GM04503 (cell line): Measurements from ENCODE around the gene SLC36A3.
A peak's percentile ranks its signal among the peaks of the same experiment; 100 is the strongest.

Source experiments
- DNase-seq: peaks from one replicate; pipeline ENCODE4 v3.0.0-alpha.2; 2012; ENCODE audit warnings: low read depth

SLC36A3 gene

DNA sequence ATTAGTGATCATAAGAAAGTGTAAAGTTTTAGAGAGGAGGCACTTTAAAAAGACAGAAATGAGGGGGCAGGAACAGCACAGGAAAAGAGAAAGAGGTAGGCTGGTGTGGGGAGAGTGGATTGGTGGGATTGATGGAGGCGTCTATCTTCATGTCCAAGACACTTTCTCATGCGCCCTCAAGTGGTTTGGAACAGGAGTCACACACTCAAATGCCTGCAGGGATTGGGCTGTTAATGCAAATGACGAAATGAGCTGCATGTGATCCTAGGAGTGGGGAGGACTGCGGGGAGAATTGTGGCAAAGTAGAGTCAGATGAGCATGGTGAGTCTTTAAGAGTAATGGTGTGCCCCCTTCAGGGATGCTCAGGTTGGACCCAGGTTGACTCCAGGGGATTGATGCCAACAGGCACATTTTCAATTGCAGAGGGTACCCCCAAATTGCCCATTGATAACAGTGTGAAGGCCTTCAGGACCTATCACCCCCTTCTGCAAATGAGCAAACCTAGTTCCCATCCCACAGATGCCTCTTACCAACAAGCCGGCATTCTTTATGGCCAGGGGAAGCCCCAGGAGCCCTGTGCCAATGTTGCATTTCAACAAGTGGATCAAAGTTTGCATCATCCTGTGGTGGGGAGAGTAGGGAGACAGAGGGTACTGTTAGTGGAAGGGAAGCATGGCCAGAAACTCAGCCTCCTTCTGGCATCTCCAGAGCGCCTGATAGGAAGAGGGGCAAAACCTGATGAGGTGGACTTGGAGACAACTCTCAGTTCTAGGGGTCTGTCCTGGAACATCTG, 5.3 kb downstream of the SLC36A3 start:
- DNase-seq: peak; percentile 45

- DNase-seq: no peak
These were observed 6.6 kb downstream of the SLC36A3 start for GRCh38 chr5:151296974-151297373.

DNA sequence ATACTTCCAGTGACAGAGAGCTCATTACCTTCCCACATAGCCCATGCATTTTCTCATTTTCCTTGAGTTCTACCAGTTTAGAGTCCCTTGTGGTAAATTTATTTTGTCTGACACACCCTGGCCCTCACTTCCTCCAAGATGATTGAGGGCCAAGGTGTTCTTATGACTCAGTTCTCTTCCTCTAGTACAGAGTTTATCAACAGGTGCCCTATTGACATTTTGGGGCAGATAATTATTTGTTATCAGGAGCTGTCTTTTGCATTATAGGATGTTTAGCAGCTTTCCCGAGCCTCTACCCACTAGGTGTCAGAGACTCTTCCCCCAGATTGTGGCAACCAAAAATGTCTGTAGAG, 7.1 kb downstream of the SLC36A3 start:
- no peak for DNase-seq

- no peak for DNase-seq
These were observed 7.6 kb downstream of the SLC36A3 start for GRCh38 chr5:151295791-151296477.

DNA sequence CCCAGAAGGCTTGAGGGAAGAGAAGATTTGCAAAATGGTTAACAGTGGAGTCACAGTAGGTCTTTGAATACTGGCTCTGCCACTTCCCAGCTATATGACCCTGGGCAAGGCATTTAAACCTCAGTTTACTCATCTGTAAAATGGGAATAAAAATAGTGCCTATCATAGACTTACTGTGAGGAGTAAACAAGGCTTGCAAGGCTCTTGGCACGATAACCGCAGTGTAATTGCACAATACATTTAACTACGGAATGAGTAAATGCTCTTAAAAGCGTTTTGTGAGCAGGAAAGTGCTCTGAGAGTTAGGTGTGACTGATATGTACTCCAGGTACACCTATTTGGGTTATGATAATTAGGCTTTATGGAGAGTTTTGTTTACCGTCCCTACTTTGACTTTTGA, 8.4 kb downstream of the SLC36A3 start:
- no peak for DNase-seq

DNA sequence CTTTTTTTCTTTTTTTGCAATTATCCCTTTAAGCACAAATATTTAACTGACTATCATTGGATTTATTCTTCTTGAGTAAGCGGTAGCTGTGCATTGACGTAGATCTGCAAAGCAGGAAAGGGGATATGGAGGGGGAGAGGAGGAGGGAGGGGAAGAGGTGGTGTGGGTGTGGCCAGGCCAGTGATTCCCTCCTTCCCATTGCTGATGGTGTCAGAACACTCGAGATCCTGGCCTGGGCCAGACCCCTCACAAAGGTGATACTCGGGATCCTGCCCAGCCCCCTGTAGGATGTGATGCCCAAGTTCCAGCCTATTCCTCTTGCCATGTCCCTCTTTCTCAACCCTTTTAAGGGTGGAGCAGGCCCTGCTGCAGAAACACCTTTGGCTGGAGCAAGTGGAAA, 9.9 kb downstream of the SLC36A3 start:
- DNase-seq: no peak

DNA sequence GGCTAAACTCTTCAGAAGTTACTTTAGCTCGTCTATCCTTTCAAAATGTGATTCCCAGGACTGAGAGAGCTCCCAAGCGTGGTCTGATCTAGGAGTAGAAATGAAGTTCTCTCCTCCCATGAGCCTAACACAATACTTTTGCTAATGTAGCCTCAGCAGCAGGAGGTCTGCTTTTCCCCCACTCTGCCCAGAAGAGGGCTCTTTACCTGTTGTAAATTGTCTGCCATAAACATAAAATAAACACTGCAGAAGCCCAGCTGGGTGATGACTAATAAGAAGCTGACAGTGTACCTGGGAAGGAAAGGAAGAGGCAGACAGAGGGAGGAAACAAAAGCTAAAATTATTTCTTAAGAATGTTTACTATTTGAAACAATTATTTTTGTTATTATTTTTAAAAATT, 15.4 kb downstream of the SLC36A3 start:
- DNase-seq: no peak

- DNase-seq: no peak
These were observed 17.3 kb downstream of the SLC36A3 start for GRCh38 chr5:151286246-151286645.

DNA sequence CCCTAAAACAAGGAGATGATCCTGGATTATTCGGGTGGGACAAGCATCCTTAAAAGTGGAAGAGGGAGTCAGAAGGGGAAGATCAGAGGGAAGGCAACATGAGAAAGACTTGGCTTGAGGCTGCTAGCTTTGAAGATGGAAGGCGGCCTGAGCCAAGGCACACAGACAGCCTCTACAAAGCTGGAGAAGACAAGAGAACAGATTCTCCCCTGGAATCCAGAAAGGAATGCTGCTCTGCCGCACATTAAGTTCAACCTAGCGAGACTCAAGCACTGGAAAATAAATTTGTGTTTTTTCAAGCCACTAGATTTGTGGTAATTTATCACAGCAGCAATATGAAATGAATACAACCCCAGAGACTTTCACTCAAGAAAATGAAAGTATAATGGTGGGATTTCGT, 17.9 kb downstream of the SLC36A3 start:
- no peak for DNase-seq

GRCh38 chr5:151284392-151284967, 19.1 kb downstream of the SLC36A3 start:
- no peak for DNase-seq

DNA sequence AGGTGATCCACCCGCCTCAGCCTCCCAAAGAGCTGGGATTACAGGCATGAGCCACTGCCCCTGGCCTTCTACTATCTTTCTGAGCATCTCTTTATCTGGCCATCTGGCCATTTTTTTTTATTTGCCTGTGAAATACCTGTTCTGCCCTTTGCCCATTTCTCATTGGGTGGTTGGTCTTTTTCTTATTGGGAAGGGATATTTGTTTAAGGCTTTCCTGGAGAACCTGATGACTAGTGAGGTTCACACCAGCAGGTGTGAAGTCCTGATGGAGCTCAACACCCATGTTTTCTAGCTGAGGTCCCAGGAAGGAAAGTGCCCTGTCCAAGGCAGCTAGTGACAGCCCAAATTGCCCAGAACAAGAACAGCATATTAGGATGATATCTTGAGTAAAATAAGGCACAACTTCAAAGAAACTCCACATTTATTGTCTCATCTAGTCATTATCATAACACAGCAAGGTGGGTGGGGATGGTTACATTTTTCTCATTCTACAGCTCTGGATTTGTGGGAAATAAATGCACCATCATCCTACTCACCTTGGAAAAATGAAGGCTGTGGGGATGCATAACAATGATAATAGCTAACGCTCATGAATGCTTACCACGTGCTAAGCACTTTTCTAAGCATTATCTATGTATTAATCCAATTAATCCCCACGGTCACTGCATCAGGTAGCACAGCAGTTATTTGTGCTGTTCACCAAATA, 20.3 kb downstream of the SLC36A3 start:
- no peak for DNase-seq

- no peak for DNase-seq
These were observed 22.4 kb downstream of the SLC36A3 start for GRCh38 chr5:151281001-151281639.

DNA sequence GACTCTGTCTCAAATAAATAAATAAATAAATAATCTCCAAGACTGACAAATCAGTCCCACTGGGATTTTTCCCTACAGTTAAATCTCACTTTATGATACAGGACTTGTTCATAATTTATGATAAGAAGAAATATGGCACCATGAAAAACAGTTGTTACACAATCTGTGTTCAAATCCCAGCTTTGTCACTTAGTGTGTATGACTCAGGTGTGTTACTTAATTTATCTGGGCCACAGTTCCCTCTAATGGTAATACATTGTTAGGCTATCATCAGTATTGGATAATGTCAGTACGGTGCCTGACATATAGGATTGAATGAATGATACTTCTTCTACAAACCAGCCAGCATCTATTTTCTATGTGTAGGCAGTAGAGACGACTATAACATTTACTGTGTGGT, 23.1 kb downstream of the SLC36A3 start:
- DNase-seq: no peak

DNA sequence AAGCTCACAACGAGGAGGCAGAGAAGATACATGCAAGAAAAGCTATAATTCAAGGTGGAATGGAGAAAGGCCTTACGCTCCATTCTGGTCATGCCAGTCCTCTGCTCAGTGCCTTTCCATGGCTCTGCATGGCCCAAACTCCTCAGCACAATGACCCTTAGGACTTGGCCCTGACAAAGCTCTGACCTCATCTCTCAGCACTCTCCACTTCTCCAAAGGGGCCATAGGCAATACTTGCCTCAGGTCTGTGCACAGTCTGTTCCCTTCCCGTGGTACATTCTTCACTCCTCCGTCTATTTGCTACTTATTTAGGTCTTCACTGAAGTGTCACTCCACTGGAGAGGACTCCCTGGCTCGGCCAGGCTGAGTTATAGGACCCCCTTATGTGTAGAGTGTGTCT, 24.7 kb downstream of the SLC36A3 start:
- DNase-seq: no peak

- DNase-seq: no peak
These were observed 27.8 kb downstream of the SLC36A3 start for GRCh38 chr5:151275803-151276202.

DNA sequence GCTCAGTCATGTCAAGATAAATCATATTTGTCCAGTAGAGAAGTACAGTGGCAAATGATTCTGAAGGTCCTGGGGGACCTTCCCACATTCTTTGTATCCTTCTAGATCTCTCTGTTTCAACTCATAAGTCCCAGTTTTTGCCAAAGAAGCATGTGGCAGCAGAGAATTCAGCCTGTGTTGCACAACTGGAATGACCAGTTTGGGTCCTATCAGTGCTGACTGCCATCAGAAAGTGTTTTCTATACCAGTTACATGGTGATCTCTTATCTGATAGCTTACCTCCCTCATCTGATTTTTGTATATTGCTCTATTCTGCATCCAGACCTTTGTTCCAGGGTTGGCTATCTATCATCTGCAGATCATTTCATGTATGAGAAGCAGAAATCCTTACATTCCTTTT, 28.9 kb downstream of the SLC36A3 start:
- DNase-seq: no peak

DNA sequence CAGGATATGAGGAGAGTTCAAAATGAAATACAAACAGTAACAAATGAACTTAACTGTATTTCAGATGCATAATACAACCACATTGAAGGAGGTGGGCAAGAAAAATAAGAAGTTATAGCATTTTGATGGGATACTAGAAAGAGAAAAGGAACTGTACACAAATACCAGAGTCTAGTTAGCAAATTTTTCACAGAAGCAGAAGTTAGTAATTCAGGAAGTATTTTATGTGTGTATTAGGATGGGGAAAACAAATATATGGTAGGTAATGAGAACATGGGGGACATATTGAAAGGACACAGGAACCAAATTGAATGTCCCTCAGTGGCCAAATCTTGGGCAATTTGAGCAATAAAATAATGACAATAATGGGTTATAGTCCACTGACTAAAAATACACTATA, 32.2 kb downstream of the SLC36A3 start:
- no peak for DNase-seq

DNA sequence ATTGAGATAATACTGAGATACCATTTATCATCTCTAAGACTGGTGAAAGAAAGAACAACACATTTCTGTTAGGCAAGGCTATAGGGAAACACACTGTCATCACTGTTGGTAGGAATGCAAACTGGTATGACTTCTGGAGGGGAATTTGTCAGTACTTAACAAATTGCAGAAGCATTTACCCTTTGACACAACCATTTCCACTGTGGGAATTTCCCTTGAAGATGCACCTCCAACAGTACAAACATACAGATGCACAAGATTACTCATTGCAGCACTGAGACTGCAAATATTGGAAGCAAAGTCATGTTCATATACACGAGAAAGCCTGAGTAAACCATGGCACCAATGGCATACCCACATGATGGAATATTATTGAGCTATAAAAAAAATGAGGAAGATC, 33.0 kb downstream of the SLC36A3 start:
- no peak for DNase-seq

GRCh38 chr5:151267491-151268260, 35.9 kb downstream of the SLC36A3 start:
- no peak for DNase-seq

GRCh38 chr5:151264113-151264512, 39.5 kb downstream of the SLC36A3 start:
- no peak for DNase-seq

- DNase-seq: no peak
These were observed 41.0 kb downstream of the SLC36A3 start for GRCh38 chr5:151262532-151262931.

GRCh38 chr5:151259931-151260330, 43.6 kb downstream of the SLC36A3 start:
- DNase-seq: no peak
